Spleen (tissue), 11 donors: ENCODE results near the gene BOLA2B. TPM values are rescaled to one million over a fixed set of nuclear protein-coding genes. Genes with fewer than 3 reads are reported as not detected.
"Not testable (repeated sequence)": the region's sequence is repeated elsewhere in the genome, so short reads cannot be mapped to it uniquely, and the experiment has no call there.

Experiments
- DNase-seq: peaks from one replicate; pipeline ENCODE4 v3.0.0-alpha.2; 2020
- H3K27ac ChIP-seq, 8 donors: fragments of 200-600 bp; sonication (generic) in 7 of 8; 1 replicate in 4 of 8; 2 replicates in 4 of 8; pipeline versions ENCODE4 v1.5.0 to v1.8.0; 2016 to 2021; ENCODE audit warnings: inconsistent platforms in 4 of 8, mild to moderate bottlenecking in 4 of 8, moderate library complexity in 1 of 8
- H3K27me3 ChIP-seq, 7 donors: fragments of 200-600 bp; sonication (generic) in 6 of 7; replicated peaks in 1 of 7; 1 replicate in 4 of 7; 2 replicates in 3 of 7; pipeline versions ENCODE4 v1.5.0 to v1.8.0; 2016 to 2021; ENCODE audit warnings: inconsistent platforms in 3 of 7, mild to moderate bottlenecking in 1 of 7
- H3K36me3 ChIP-seq, 6 donors: fragments of 200-600 bp; sonication (generic) in 5 of 6; 1 replicate in 4 of 6; 2 replicates in 2 of 6; pipeline versions ENCODE4 v1.5.0 to v1.8.0; 2016 to 2021; ENCODE audit warnings: inconsistent platforms in 2 of 6
- H3K4me1 ChIP-seq, 6 donors: fragments of 200-600 bp; sonication (generic) in 5 of 6; 1 replicate in 3 of 6; 2 replicates in 3 of 6; pipeline versions ENCODE4 v1.5.0 to v1.8.0; 2016 to 2021; ENCODE audit warnings: inconsistent platforms in 3 of 6
- H3K4me3 ChIP-seq, 8 donors: fragments of 200-600 bp; sonication (generic) in 7 of 8; 1 replicate in 4 of 8; 2 replicates in 4 of 8; pipeline versions ENCODE4 v1.5.0 to v1.8.0; 2016 to 2021; ENCODE audit warnings: inconsistent platforms in 4 of 8, mild to moderate bottlenecking in 4 of 8, moderate library complexity in 2 of 8
- H3K9me3 ChIP-seq, 8 donors: fragments of 200-600 bp; sonication (generic) in 7 of 8; 1 replicate in 4 of 8; 2 replicates in 4 of 8; pipeline versions ENCODE4 v1.5.0 to v1.8.0; 2016 to 2021; ENCODE audit warnings: inconsistent platforms in 4 of 8
- CTCF ChIP-seq, 11 experiments: fragments of 200-600 bp in 7 of 11; fragments of 450-650 bp in 4 of 11; sonication (generic) in 4 of 11; IDR thresholded peaks in 8 of 11; conservative IDR thresholded peaks in 3 of 11; 1 replicate in 7 of 11; 2 replicates in 4 of 11; pipeline versions ENCODE4 v1.4.0 to v1.8.0; 2016 to 2021; ENCODE audit warnings: antibody characterized with exemption in 11 of 11, inconsistent platforms in 4 of 11, mild to moderate bottlenecking in 1 of 11
- POLR2A ChIP-seq, 3 donors: fragments of 450-650 bp; IDR thresholded peaks; one replicate each; pipeline ENCODE4 v1.5.1; 2017; ENCODE audit warnings: antibody characterized with exemption in 3 of 3, mild to moderate bottlenecking in 1 of 3
- POLR2AphosphoS5 ChIP-seq, 3 donors: sonication (generic); formaldehyde crosslinking; IDR thresholded peaks; one replicate each; pipeline ENCODE4 v1.5.1; 2017; ENCODE audit warnings: antibody characterized with exemption in 3 of 3
- WGBS, 5 donors: extraction: QIAGEN DNeasy Blood & Tissue Kit in 3 of 5; methylation state at CpG; one replicate each; pipeline versions ENCODE4 v1.1.5 to v1.1.7; 2013 to 2018; 5-methylcytosine and 5-hydroxymethylcytosine counted together
- intact Hi-C: fragments of 100-400 bp; cut with DNase I; formaldehyde crosslinking; loops from one replicate; pipeline ENCODE4 v1.15.0; 2023; ENCODE audit warnings: low total_unique reads
- polyA plus RNA-seq, 3 donors: library from polyadenylated mRNA; stranded (reverse); fragments of 200-250 nt; gene quantifications; one replicate each; pipeline ENCODE4 v1.2.1, GENCODE V29; 2013
- total RNA-seq, 7 donors: library from RNA; depleted of rRNA in 3 of 7; stranded (reverse); fragments of >200 nt in 3 of 7; fragmentation: NEBNext Ultra II Directional in 4 of 7; extraction: Animal tissue kit (Norgen Biotek cat#: 25700) in 4 of 7; gene quantifications; one replicate each; pipeline versions ENCODE4 v1.1.0 to v1.2.1, GENCODE V29; 2016 to 2021
- donor health status: healthy with polysubstance abuse.
- donor health status: DM: no; HTN: no; CAD: no; lungs with moderate emphysema.
- donor health status: DM: no; HTN: no; CAD: no.
- donor health status: Bipolar disorder and iron deficiency.
- donor health status: healthy.
- donor health status: DM: no; HTN: no; CAD: no.
- donor health status: DM: yes; HTN: yes; CAD: no.

Gene BOLA2B
- total and polyA plus RNA-seq, 10 donors, result 51.0 to 413 (median 276) TPM

- 2 to 9% (median 7%) methylated on average over 15 to 18 of the region's 60 CpGs; no CpG with 5 or more reads in 2 of the 5 donors for WGBS, 5 donors
- H3K27me3 ChIP-seq, H3K9me3 ChIP-seq, H3K4me1 ChIP-seq, intact Hi-C loops, H3K36me3 ChIP-seq: not testable (repeated sequence)
- peak; percentile 87 for DNase-seq
- peak overlapping the region in 7 of 8 donors; percentile 37 to 66 (median 42) for H3K4me3 ChIP-seq
- H3K27ac ChIP-seq, result peak overlapping the region in 5 of 8 donors; percentile 60 to 80 (median 69)
Observed at GRCh38 chr16:30194172-30194925, 883 bp upstream of the BOLA2B start.

GRCh38 chr16:30193098-30193497 is 368 bp downstream of the BOLA2B start:
- H3K4me3 ChIP-seq, intact Hi-C loops, H3K4me1 ChIP-seq, H3K27me3 ChIP-seq, DNase-seq, H3K9me3 ChIP-seq, H3K36me3 ChIP-seq, H3K27ac ChIP-seq: not testable (repeated sequence)
- WGBS, 5 donors, result no CpG with 5 or more reads among the region's 21 CpGs

GRCh38 chr16:30191158-30191557 is 2.3 kb downstream of the BOLA2B start:
- peaks cover 0 to 24% (median 21%) of the 10 kb centered on the region in 6 donors for H3K36me3 ChIP-seq
- H3K4me3 ChIP-seq, H3K27ac ChIP-seq, H3K27me3 ChIP-seq, H3K9me3 ChIP-seq, intact Hi-C loops: not testable (repeated sequence)
- DNase-seq, result peak; percentile 55
- H3K4me1 ChIP-seq, result peaks cover 18 to 25% (median 22%) of the 10 kb centered on the region in 6 donors
- WGBS, 5 donors, result 87 to 98% (median 88%) methylated on average over 4 to 7 of the region's 12 CpGs

- DNase-seq, result peak; percentile 85
- WGBS, 5 donors, result 82 to 93% (median 91%) methylated on average over 3 to 23 of the region's 23 CpGs
- no peaks in the 10 kb centered on the region for H3K9me3 ChIP-seq
- H3K27me3 ChIP-seq, result no peaks in the 10 kb centered on the region
- peaks cover 0 to 42% (median 27%) of the 10 kb centered on the region in 6 donors for H3K36me3 ChIP-seq
- H3K4me3 ChIP-seq, result peak overlapping the region in 2 of 8 donors; percentile 95 to 98
- H3K4me1 ChIP-seq, result peaks cover 21 to 50% (median 37%) of the 10 kb centered on the region in 6 donors
- peak overlapping the region in 7 of 8 donors; percentile 94 to 100 (median 96) for H3K27ac ChIP-seq
- intact Hi-C loops, result no loop called here
- TF ChIP-seq POLR2AphosphoS5 (IDR thresholded peaks at IDR 0.05), result peak; percentile 32 to 79 (median 51)
- TF ChIP-seq CTCF (IDR thresholded peaks at IDR 0.05 in 8 of 11, conservative IDR thresholded peaks at IDR 0.05 in 3 of 11), result no peak
Observed at GRCh38 chr16:30187971-30188561, 5.4 kb downstream of the BOLA2B start.

GRCh38 chr16:30187556-30187865 is 6.0 kb downstream of the BOLA2B start:
- no peak for TF ChIP-seq POLR2A (IDR thresholded peaks at IDR 0.05)
- peak in 1 of 11 experiments; percentile 0 for TF ChIP-seq CTCF (IDR thresholded peaks at IDR 0.05 in 8 of 11, conservative IDR thresholded peaks at IDR 0.05 in 3 of 11)
- Histone ChIP-seq H3K9me3 (no peaks in the 10 kb centered on the region), H3K27me3 (no peaks in the 10 kb centered on the region), H3K4me3 (peak overlapping the region in 6 of 8 donors; percentile 78 to 98 (median 86)), H3K36me3 (peaks cover 0 to 42% (median 27%) of the 10 kb centered on the region in 6 donors), H3K27ac (peak overlapping the region; percentile 44 to 100 (median 96)), H3K4me1 (peaks cover 23 to 55% (median 42%) of the 10 kb centered on the region in 6 donors)
- DNase-seq, result no peak
- WGBS, 5 donors, result 53 to 90% (median 73%) methylated on average over 2 to 9 of the region's 9 CpGs
- intact Hi-C loops, result no loop called here
